HFF-Myc (cell line): ENCODE results near the gene MFSD11.
"Not testable (repeated sequence)": the region's sequence is repeated elsewhere in the genome, so short reads cannot be mapped to it uniquely, and the experiment has no call there.

ENCODE experiments used
- DNase-seq: peaks from one replicate; pipeline ENCODE4 v3.0.0-alpha.2; 2011; ENCODE audit warnings: low read depth; ENCODE audit errors: extremely low read depth
- H3K4me3 ChIP-seq: replicated peaks from 2 replicates; pipeline ENCODE4 v1.5.1; 2011; ENCODE audit warnings: low read depth, mild to moderate bottlenecking, control low read depth, low read length
- TF ChIP-seq, protein P1 (sequence below): IDR thresholded peaks from 2 replicates; pipeline ENCODE4 v1.5.1; 2012; ENCODE audit warnings: mild to moderate bottlenecking, low read depth, low read length, control low read depth; ENCODE audit errors: missing control alignments

Gene MFSD11

DNA sequence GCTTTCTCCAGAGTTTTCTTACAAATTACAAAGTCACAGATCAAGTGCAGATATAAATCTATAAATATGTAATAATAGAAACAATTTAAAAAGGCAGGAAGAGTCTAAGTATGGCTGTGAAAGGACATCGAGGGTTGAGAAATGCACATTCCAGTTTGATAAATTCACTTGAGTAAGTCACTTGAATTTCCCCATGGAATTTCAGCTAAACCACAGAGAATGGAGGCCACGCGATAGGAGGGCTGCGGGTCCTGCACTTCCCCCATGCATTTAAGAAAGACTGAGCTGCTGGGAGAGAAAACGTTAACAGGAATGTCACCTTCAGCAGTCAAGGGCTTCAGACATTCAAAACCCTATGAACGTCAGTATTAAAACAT lies 21.1 kb upstream of the MFSD11 start:
- no peak for DNase-seq
- TF ChIP-seq, protein P1, sequence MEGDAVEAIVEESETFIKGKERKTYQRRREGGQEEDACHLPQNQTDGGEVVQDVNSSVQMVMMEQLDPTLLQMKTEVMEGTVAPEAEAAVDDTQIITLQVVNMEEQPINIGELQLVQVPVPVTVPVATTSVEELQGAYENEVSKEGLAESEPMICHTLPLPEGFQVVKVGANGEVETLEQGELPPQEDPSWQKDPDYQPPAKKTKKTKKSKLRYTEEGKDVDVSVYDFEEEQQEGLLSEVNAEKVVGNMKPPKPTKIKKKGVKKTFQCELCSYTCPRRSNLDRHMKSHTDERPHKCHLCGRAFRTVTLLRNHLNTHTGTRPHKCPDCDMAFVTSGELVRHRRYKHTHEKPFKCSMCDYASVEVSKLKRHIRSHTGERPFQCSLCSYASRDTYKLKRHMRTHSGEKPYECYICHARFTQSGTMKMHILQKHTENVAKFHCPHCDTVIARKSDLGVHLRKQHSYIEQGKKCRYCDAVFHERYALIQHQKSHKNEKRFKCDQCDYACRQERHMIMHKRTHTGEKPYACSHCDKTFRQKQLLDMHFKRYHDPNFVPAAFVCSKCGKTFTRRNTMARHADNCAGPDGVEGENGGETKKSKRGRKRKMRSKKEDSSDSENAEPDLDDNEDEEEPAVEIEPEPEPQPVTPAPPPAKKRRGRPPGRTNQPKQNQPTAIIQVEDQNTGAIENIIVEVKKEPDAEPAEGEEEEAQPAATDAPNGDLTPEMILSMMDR: no peak
- H3K4me3 ChIP-seq: no peak overlapping the region

DNA sequence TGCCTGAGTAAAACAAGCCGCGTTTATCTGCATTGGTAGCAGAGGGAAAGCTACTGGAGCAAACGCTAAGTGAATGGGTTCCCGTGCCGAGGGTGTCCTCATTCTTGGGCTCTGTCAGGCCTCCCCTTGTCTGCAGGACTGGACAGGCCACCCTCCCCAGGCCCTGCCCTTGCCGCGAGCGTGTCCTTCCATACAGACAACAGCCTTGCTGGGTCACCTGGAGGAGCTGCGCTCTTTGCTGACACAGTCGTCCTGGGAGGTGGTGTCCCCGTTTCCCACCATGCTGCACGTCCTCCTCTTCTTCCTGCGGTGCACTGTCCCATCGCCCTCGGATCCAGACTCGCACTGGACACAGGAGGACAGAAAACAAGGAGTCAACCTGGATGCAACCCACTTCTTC lies 19.4 kb upstream of the MFSD11 start:
- no peak overlapping the region for H3K4me3 ChIP-seq
- TF ChIP-seq, protein P1: no peak
- DNase-seq: no peak

- DNase-seq: no peak
- TF ChIP-seq, protein P1: no peak
- no peak overlapping the region for H3K4me3 ChIP-seq
Observed at GRCh38 chr17:76720211-76720610, 17.7 kb upstream of the MFSD11 start.

DNA sequence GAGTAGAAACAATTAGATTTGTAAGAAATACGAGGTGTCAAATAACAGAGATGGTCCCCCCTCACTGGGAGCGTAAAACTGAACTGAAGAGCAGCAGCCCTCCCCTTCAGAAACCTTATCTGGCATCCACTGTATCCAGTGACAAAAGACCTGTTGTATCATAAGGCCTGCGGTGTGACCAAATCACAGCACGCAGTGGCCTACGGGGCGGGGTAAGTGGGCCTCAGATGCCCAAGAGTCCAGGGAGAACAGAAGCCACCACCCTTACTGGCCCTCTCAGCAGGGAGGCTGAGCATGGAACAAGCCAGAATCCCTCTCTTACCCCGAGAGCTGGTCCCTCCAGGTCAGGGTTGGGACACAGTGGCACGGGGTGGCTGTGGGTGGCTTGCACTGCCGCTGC lies 17.0 kb upstream of the MFSD11 start:
- TF ChIP-seq, protein P1: no peak
- no peak for DNase-seq
- no peak overlapping the region for H3K4me3 ChIP-seq

DNA sequence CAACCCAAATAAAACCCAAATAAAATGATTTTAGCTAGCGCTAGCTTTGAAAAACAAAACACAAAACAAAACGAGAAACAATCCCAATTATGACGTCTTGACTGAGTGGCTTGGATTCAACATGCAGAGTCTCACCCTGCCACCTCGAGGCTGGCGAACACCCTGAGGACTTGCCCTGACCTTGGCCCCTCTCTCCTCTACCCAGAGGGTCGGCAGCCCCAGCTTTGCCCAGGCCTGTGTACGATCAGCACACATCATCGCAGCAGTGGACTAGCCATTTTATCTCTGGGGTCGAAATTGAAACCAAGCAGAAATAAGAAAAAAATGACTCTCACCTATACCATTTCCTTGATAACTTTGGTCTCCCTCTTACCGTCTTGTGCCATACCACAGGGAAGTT lies 16.5 kb upstream of the MFSD11 start:
- TF ChIP-seq, protein P1: no peak
- no peak for DNase-seq
- no peak overlapping the region for H3K4me3 ChIP-seq

DNA sequence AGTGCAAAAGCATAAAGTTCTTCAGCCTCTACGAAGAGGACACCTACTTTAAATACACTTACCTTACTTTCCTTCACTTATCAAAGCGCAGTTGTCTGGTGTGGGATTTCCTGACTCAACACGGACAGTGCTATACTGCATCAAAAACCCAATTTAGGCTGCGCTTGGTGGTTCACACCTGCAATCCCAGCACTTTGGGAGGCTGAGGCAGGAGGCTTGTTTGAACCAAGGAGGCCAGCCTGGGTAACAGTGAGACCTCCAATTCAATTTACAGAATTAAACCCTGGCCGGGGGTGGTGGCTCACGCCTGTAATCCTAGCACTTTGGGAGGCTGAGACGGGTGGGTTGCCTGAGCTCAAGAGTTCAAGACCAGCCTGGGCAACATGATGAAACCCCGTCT lies 15.6 kb upstream of the MFSD11 start:
- H3K4me3 ChIP-seq: no peak overlapping the region
- TF ChIP-seq, protein P1: no peak
- no peak for DNase-seq

DNA sequence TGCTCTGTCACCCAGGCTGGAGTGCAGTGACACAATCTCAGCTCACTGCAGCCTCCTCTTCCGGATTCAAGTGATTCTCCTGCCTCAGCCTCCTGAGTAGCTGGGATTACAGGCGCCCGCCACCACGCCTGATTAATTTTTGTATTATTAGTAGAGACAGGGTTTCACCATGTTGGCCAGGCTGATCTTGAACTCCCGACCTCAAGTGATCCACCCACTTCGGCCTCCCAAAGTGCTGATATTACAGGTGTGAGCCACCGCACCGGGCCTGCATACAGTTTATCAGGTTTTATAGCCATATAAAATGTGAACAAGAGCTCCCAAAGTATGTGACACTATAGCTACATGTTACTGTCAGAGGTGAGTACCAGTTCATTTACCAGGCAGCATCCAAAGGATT lies 14.9 kb upstream of the MFSD11 start:
- not testable (repeated sequence) for H3K4me3 ChIP-seq, DNase-seq
